ENCODE results near the gene IMPDH2.

DNA sequence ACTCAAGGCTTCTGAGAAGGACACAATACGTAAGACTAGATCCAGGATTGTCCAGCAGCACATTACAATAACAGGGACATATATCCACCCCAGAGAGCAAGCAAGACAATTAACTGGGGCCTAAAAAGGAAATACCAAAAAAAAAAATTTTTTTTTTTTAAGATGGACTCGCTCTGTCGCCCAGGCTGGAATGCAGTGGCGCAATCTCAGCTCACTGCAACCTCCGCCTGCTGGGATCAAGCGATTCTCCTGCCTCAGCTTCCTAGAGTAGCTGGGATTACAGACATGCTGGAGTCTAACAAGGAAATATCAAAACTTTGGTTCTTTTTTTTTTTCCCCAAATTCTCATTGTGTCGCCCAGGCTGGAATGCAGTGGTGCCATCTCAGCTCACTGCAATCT, 28.8 kb upstream of the IMPDH2 start:
- no peak for TF ChIP-seq POLR2A (IDR thresholded peaks at IDR 0.05; ENCODE audit: low read length)
- TF ChIP-seq GATA1 (IDR thresholded peaks at IDR 0.05; ENCODE audit: low read depth, low read length): no peak
